Diencephalon (tissue), 1 donor: ENCODE measurements around the gene ABI3. TPM values are rescaled to one million over a fixed set of nuclear protein-coding genes. Genes with fewer than 3 reads are reported as not detected.

Experiments
- total RNA-seq: library from RNA; depleted of rRNA; stranded (reverse); fragments of >200 nt; gene quantifications from one replicate; pipeline ENCODE4 v1.2.3, GENCODE V29; 2014

Gene ABI3
- total RNA-seq, result 0.92 TPM

GRCh38 chr17:49210158-49211029 lies at the start of gene ABI3, which contains the start of gene GNGT2:
Gene ABI3, plus strand, starts transcription at chr17:49210707. Its CDS starts 18 bp downstream, at chr17:49210725.
Gene GNGT2, minus strand, starts transcription at chr17:49210574. Its CDS starts 3,152 bp downstream, at chr17:49207422.

GRCh38 chr17:49230636-49231562 lies 20.4 kb downstream of the ABI3 start, which contains the start of gene PHOSPHO1:
Gene PHOSPHO1, minus strand, starts transcription at chr17:49230787. Its CDS starts 4,096 bp downstream, at chr17:49226691.

Other genes starting within 250 kb of the ABI3 start
- not detected for gene GIP, start 242.1 kb upstream of the ABI3 start, total RNA-seq
- gene IGF2BP1, start 213.3 kb upstream of the ABI3 start, total RNA-seq, result 2.8 TPM
- under 0.01 TPM for gene B4GALNT2, start 77.9 kb upstream of the ABI3 start, total RNA-seq
- not detected for gene GNGT2, start 133 bp upstream of the ABI3 start, total RNA-seq
- 2.5 TPM for gene PHOSPHO1, start 20.1 kb downstream of the ABI3 start, total RNA-seq
- 36.7 TPM for gene ZNF652, start 151.5 kb downstream of the ABI3 start, total RNA-seq
- gene PHB1, start 204.2 kb downstream of the ABI3 start, total RNA-seq, result 61.1 TPM